ENCODE measurements around the gene SYF2. TPM values are rescaled to one million over a fixed set of nuclear protein-coding genes. Genes with fewer than 3 reads are reported as not detected.
"Not testable (repeated sequence)": the region's sequence is repeated elsewhere in the genome, so short reads cannot be mapped to it uniquely, and the experiment has no call there.

The SYF2 gene
- total RNA-seq, 1 experiment from 2014 or later, result 30.2 TPM

GRCh38 chr1:25272238-25272637 lies 39.9 kb upstream of the SYF2 start, which contains the start of gene RHD:
Gene RHD (plus strand): TSS chr1:25272509. CDS start chr1:25272548, 39 bp downstream.
- H3K27ac ChIP-seq (ENCODE audit: low read depth, low read length, poor library complexity, severe bottlenecking); H3K4me3 ChIP-seq (ENCODE audit: low read depth, low read length, poor library complexity, severe bottlenecking); H3K4me1 ChIP-seq (ENCODE audit: insufficient read depth, low read length, poor library complexity, severe bottlenecking); intact Hi-C loops (cut with micrococcal nuclease; ENCODE audit: unreplicated experiment); CTCF ChIA-PET; POLR2A ChIA-PET (ENCODE audit: low non-redundant PET); H3K36me3 ChIP-seq (ENCODE audit: insufficient read depth, low read length, poor library complexity, severe bottlenecking); H3K9me3 ChIP-seq (ENCODE audit: low read depth, low read length, poor library complexity, severe bottlenecking); DNase-seq (ENCODE audit: low spot score); BruUV-seq (replicated peaks); H3K27me3 ChIP-seq (replicated peaks; ENCODE audit: insufficient read depth, low read depth, low read length, poor library complexity): not testable (repeated sequence)

GRCh38 chr1:25268143-25268760 lies 36.0 kb upstream of the SYF2 start:
- H3K4me1 ChIP-seq (ENCODE audit: insufficient read depth, low read length, poor library complexity, severe bottlenecking); H3K4me3 ChIP-seq (ENCODE audit: low read depth, low read length, poor library complexity, severe bottlenecking); H3K36me3 ChIP-seq (ENCODE audit: insufficient read depth, low read length, poor library complexity, severe bottlenecking); POLR2A ChIA-PET (ENCODE audit: low non-redundant PET); H3K9me3 ChIP-seq (ENCODE audit: low read depth, low read length, poor library complexity, severe bottlenecking); DNase-seq (ENCODE audit: low spot score); H3K27me3 ChIP-seq (replicated peaks; ENCODE audit: insufficient read depth, low read depth, low read length, poor library complexity); BruUV-seq (replicated peaks); CTCF ChIA-PET; H3K27ac ChIP-seq (ENCODE audit: low read depth, low read length, poor library complexity, severe bottlenecking); intact Hi-C loops (cut with micrococcal nuclease; ENCODE audit: unreplicated experiment): not testable (repeated sequence)

GRCh38 chr1:25267288-25268142 lies 35.2 kb upstream of the SYF2 start:
- CTCF ChIA-PET; H3K4me3 ChIP-seq (ENCODE audit: low read depth, low read length, poor library complexity, severe bottlenecking); DNase-seq (ENCODE audit: low spot score); H3K36me3 ChIP-seq (ENCODE audit: insufficient read depth, low read length, poor library complexity, severe bottlenecking); H3K9me3 ChIP-seq (ENCODE audit: low read depth, low read length, poor library complexity, severe bottlenecking); POLR2A ChIA-PET (ENCODE audit: low non-redundant PET); H3K27me3 ChIP-seq (replicated peaks; ENCODE audit: insufficient read depth, low read depth, low read length, poor library complexity); BruUV-seq (replicated peaks); H3K27ac ChIP-seq (ENCODE audit: low read depth, low read length, poor library complexity, severe bottlenecking); H3K4me1 ChIP-seq (ENCODE audit: insufficient read depth, low read length, poor library complexity, severe bottlenecking); intact Hi-C loops (cut with micrococcal nuclease; ENCODE audit: unreplicated experiment): not testable (repeated sequence)

GRCh38 chr1:25266554-25267287 lies 34.4 kb upstream of the SYF2 start:
- H3K9me3 ChIP-seq (ENCODE audit: low read depth, low read length, poor library complexity, severe bottlenecking); intact Hi-C loops (cut with micrococcal nuclease; ENCODE audit: unreplicated experiment); H3K4me3 ChIP-seq (ENCODE audit: low read depth, low read length, poor library complexity, severe bottlenecking); BruUV-seq (replicated peaks); POLR2A ChIA-PET (ENCODE audit: low non-redundant PET); CTCF ChIA-PET; H3K36me3 ChIP-seq (ENCODE audit: insufficient read depth, low read length, poor library complexity, severe bottlenecking); H3K27ac ChIP-seq (ENCODE audit: low read depth, low read length, poor library complexity, severe bottlenecking); DNase-seq (ENCODE audit: low spot score); H3K4me1 ChIP-seq (ENCODE audit: insufficient read depth, low read length, poor library complexity, severe bottlenecking); H3K27me3 ChIP-seq (replicated peaks; ENCODE audit: insufficient read depth, low read depth, low read length, poor library complexity): not testable (repeated sequence)

- CTCF ChIA-PET; H3K4me3 ChIP-seq (ENCODE audit: low read depth, low read length, poor library complexity, severe bottlenecking); H3K9me3 ChIP-seq (ENCODE audit: low read depth, low read length, poor library complexity, severe bottlenecking); H3K36me3 ChIP-seq (ENCODE audit: insufficient read depth, low read length, poor library complexity, severe bottlenecking); H3K4me1 ChIP-seq (ENCODE audit: insufficient read depth, low read length, poor library complexity, severe bottlenecking); POLR2A ChIA-PET (ENCODE audit: low non-redundant PET); H3K27me3 ChIP-seq (replicated peaks; ENCODE audit: insufficient read depth, low read depth, low read length, poor library complexity); H3K27ac ChIP-seq (ENCODE audit: low read depth, low read length, poor library complexity, severe bottlenecking); intact Hi-C loops (cut with micrococcal nuclease; ENCODE audit: unreplicated experiment); BruUV-seq (replicated peaks): not testable (repeated sequence)
- peak; percentile 0 for DNase-seq (ENCODE audit: low spot score)
Observed at GRCh38 chr1:25260336-25260735, 28.0 kb upstream of the SYF2 start.

Measured in A673 (cell line).